ENCODE measurements around the gene RNASEH2B. TPM values are rescaled to one million over a fixed set of nuclear protein-coding genes. Genes with fewer than 3 reads are reported as not detected.

The RNASEH2B gene
- total and polyA plus RNA-seq, 2 donors, result 187 to 349 TPM

GRCh38 chr13:50957620-50958019 is 48.0 kb downstream of the RNASEH2B start:
- DNase-seq (ENCODE audit: low read depth in 6 of 9, low spot score in 9 of 9), result no peak
- H3K27ac ChIP-seq (ENCODE audit: low read depth in 1 of 2, low read length in 1 of 2), result no peak overlapping the region
- no peaks in the 10 kb centered on the region for H3K4me1 ChIP-seq (ENCODE audit: control insufficient read depth in 2 of 2, insufficient read depth in 2 of 2, low read length in 2 of 2)
- H3K36me3 ChIP-seq (ENCODE audit: control insufficient read depth in 2 of 2, insufficient read depth in 2 of 2, low read length in 1 of 2), result peaks cover 6 to 67% of the 10 kb centered on the region in 2 donors
- no peaks in the 10 kb centered on the region for H3K9me3 ChIP-seq (ENCODE audit: control insufficient read depth in 2 of 2, insufficient read depth in 1 of 2, low read length in 1 of 2)
- 64% methylated on average over 2 of the region's 2 CpGs for WGBS
- no peaks in the 10 kb centered on the region for H3K27me3 ChIP-seq (ENCODE audit: control insufficient read depth in 2 of 2, insufficient read depth in 1 of 2, low read length in 1 of 2)
- H3K4me3 ChIP-seq (ENCODE audit: low read length in 2 of 2), result no peak overlapping the region

DNA sequence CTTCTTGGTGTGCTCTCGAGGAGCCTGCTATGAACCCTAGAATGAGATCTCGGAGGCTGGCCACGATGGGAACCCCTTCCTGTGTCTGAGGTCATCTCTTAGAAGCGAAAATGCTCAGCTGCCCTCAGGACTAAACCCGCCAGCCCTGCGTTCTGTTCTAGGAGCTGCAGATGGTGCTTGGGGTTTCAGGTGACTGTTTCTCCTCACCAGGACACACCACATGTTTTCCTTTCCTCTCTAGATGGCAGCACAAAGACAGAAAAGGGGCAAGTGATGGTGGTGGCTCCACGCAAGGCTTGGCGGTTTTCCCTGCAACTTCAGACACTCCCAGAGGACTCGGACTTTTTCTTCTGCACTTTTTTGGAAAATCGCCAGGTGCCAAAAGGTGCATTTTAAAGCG is 60.1 kb downstream of the RNASEH2B start:
- DNase-seq (ENCODE audit: low read depth in 6 of 9, low spot score in 9 of 9), result peak in 1 of 9 donors; percentile 39
- Histone ChIP-seq H3K4me3 (ENCODE audit: low read length in 2 of 2) (no peak overlapping the region), H3K36me3 (ENCODE audit: control insufficient read depth in 2 of 2, insufficient read depth in 2 of 2, low read length in 1 of 2) (peaks cover 45 to 82% of the 10 kb centered on the region in 2 donors), H3K9me3 (ENCODE audit: control insufficient read depth in 2 of 2, insufficient read depth in 1 of 2, low read length in 1 of 2) (no peaks in the 10 kb centered on the region), H3K27ac (ENCODE audit: low read depth in 1 of 2, low read length in 1 of 2) (no peak overlapping the region), H3K4me1 (ENCODE audit: control insufficient read depth in 2 of 2, insufficient read depth in 2 of 2, low read length in 2 of 2) (no peaks in the 10 kb centered on the region), H3K27me3 (ENCODE audit: control insufficient read depth in 2 of 2, insufficient read depth in 1 of 2, low read length in 1 of 2) (no peaks in the 10 kb centered on the region)
- WGBS, result 80% methylated on average over 11 of the region's 11 CpGs

DNA sequence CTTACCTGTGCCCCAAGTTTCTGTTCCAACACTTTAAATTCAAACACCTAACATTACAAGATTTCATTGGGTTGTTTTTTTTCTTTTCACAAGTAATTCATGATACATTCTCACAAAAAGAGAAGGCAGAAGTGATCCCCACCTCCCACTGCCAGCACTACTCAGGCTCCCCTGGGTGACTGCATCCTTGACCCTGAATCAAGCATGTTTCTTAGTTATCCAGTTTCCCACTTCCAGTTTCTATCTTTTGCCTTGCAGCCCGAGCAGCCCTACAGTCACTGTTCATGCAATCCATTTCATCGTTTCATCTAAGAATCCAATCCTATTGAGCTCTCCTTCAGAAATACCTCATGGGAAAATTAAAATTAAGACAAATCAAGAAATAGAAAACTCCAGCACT is 61.4 kb downstream of the RNASEH2B start:
- H3K27me3 ChIP-seq (ENCODE audit: control insufficient read depth in 2 of 2, insufficient read depth in 1 of 2, low read length in 1 of 2), result no peaks in the 10 kb centered on the region
- DNase-seq (ENCODE audit: low read depth in 6 of 9, low spot score in 9 of 9), result no peak
- no peaks in the 10 kb centered on the region for H3K9me3 ChIP-seq (ENCODE audit: control insufficient read depth in 2 of 2, insufficient read depth in 1 of 2, low read length in 1 of 2)
- no peak overlapping the region for H3K4me3 ChIP-seq (ENCODE audit: low read length in 2 of 2)
- H3K36me3 ChIP-seq (ENCODE audit: control insufficient read depth in 2 of 2, insufficient read depth in 2 of 2, low read length in 1 of 2), result peaks cover 51 to 86% of the 10 kb centered on the region in 2 donors
- WGBS, result 96% methylated on average over 2 of the region's 2 CpGs
- H3K27ac ChIP-seq (ENCODE audit: low read depth in 1 of 2, low read length in 1 of 2), result no peak overlapping the region
- no peaks in the 10 kb centered on the region for H3K4me1 ChIP-seq (ENCODE audit: control insufficient read depth in 2 of 2, insufficient read depth in 2 of 2, low read length in 2 of 2)

- WGBS, result 97% methylated on average over 3 of the region's 3 CpGs
- Histone ChIP-seq H3K4me1 (ENCODE audit: control insufficient read depth in 2 of 2, insufficient read depth in 2 of 2, low read length in 2 of 2) (no peaks in the 10 kb centered on the region), H3K9me3 (ENCODE audit: control insufficient read depth in 2 of 2, insufficient read depth in 1 of 2, low read length in 1 of 2) (no peaks in the 10 kb centered on the region), H3K4me3 (ENCODE audit: low read length in 2 of 2) (no peak overlapping the region), H3K27ac (ENCODE audit: low read depth in 1 of 2, low read length in 1 of 2) (no peak overlapping the region), H3K27me3 (ENCODE audit: control insufficient read depth in 2 of 2, insufficient read depth in 1 of 2, low read length in 1 of 2) (no peaks in the 10 kb centered on the region), H3K36me3 (ENCODE audit: control insufficient read depth in 2 of 2, insufficient read depth in 2 of 2, low read length in 1 of 2) (peaks cover 39 to 70% of the 10 kb centered on the region in 2 donors)
- no peak for DNase-seq (ENCODE audit: low read depth in 6 of 9, low spot score in 9 of 9)
Observed at GRCh38 chr13:50974268-50974667, 64.7 kb downstream of the RNASEH2B start.

DNA sequence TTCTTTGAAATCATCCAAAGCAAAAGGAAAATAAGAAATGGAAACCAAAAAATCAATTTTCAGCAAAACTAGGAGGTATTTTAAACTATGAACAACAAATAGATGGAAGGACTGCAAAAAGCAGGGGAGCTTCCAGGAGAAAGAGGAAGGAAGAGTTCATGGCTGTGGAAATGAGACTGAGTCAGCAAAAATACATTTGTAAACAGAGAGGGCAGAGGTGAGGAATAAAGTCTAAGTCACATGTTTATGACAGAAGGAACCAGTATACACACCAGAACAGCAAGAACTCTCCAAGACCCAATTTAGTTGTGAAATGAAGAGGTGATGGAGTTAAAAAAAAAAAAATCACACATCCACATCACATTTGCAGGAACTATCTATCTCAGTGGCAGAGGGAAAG is 69.6 kb downstream of the RNASEH2B start:
- Histone ChIP-seq H3K9me3 (ENCODE audit: control insufficient read depth in 2 of 2, insufficient read depth in 1 of 2, low read length in 1 of 2) (no peaks in the 10 kb centered on the region), H3K4me1 (ENCODE audit: control insufficient read depth in 2 of 2, insufficient read depth in 2 of 2, low read length in 2 of 2) (no peaks in the 10 kb centered on the region), H3K36me3 (ENCODE audit: control insufficient read depth in 2 of 2, insufficient read depth in 2 of 2, low read length in 1 of 2) (peaks cover 21 to 31% of the 10 kb centered on the region in 2 donors), H3K4me3 (ENCODE audit: low read length in 2 of 2) (no peak overlapping the region), H3K27ac (ENCODE audit: low read depth in 1 of 2, low read length in 1 of 2) (no peak overlapping the region), H3K27me3 (ENCODE audit: control insufficient read depth in 2 of 2, insufficient read depth in 1 of 2, low read length in 1 of 2) (no peaks in the 10 kb centered on the region)
- no peak for DNase-seq (ENCODE audit: low read depth in 6 of 9, low spot score in 9 of 9)

GRCh38 chr13:50981686-50982085 is 72.1 kb downstream of the RNASEH2B start:
- peaks cover 0 to 9% of the 10 kb centered on the region in 2 donors for H3K36me3 ChIP-seq (ENCODE audit: control insufficient read depth in 2 of 2, insufficient read depth in 2 of 2, low read length in 1 of 2)
- no peaks in the 10 kb centered on the region for H3K9me3 ChIP-seq (ENCODE audit: control insufficient read depth in 2 of 2, insufficient read depth in 1 of 2, low read length in 1 of 2)
- no peak for DNase-seq (ENCODE audit: low read depth in 6 of 9, low spot score in 9 of 9)
- H3K27me3 ChIP-seq (ENCODE audit: control insufficient read depth in 2 of 2, insufficient read depth in 1 of 2, low read length in 1 of 2), result no peaks in the 10 kb centered on the region
- H3K4me3 ChIP-seq (ENCODE audit: low read length in 2 of 2), result no peak overlapping the region
- no peaks in the 10 kb centered on the region for H3K4me1 ChIP-seq (ENCODE audit: control insufficient read depth in 2 of 2, insufficient read depth in 2 of 2, low read length in 2 of 2)
- no peak overlapping the region for H3K27ac ChIP-seq (ENCODE audit: low read depth in 1 of 2, low read length in 1 of 2)
- WGBS, result 97% methylated on average over 4 of the region's 4 CpGs

- H3K27ac ChIP-seq (ENCODE audit: low read depth in 1 of 2, low read length in 1 of 2), result no peak overlapping the region
- H3K36me3 ChIP-seq (ENCODE audit: control insufficient read depth in 2 of 2, insufficient read depth in 2 of 2, low read length in 1 of 2), result no peaks in the 10 kb centered on the region
- no peaks in the 10 kb centered on the region for H3K27me3 ChIP-seq (ENCODE audit: control insufficient read depth in 2 of 2, insufficient read depth in 1 of 2, low read length in 1 of 2)
- WGBS, result 50% methylated on average over 6 of the region's 6 CpGs
- DNase-seq (ENCODE audit: low read depth in 6 of 9, low spot score in 9 of 9), result peak in 1 of 9 donors; percentile 33
- no peak overlapping the region for H3K4me3 ChIP-seq (ENCODE audit: low read length in 2 of 2)
- H3K9me3 ChIP-seq (ENCODE audit: control insufficient read depth in 2 of 2, insufficient read depth in 1 of 2, low read length in 1 of 2), result no peaks in the 10 kb centered on the region
- H3K4me1 ChIP-seq (ENCODE audit: control insufficient read depth in 2 of 2, insufficient read depth in 2 of 2, low read length in 2 of 2), result peaks cover 32 to 47% of the 10 kb centered on the region in 2 donors
Observed at GRCh38 chr13:50989476-50989875, 79.9 kb downstream of the RNASEH2B start.

GRCh38 chr13:50990065-50990817 is 80.7 kb downstream of the RNASEH2B start:
- DNase-seq (ENCODE audit: low read depth in 6 of 9, low spot score in 9 of 9), result no peak
- H3K27ac ChIP-seq (ENCODE audit: low read depth in 1 of 2, low read length in 1 of 2), result no peak overlapping the region
- 84% methylated on average over 11 of the region's 11 CpGs for WGBS

DNA sequence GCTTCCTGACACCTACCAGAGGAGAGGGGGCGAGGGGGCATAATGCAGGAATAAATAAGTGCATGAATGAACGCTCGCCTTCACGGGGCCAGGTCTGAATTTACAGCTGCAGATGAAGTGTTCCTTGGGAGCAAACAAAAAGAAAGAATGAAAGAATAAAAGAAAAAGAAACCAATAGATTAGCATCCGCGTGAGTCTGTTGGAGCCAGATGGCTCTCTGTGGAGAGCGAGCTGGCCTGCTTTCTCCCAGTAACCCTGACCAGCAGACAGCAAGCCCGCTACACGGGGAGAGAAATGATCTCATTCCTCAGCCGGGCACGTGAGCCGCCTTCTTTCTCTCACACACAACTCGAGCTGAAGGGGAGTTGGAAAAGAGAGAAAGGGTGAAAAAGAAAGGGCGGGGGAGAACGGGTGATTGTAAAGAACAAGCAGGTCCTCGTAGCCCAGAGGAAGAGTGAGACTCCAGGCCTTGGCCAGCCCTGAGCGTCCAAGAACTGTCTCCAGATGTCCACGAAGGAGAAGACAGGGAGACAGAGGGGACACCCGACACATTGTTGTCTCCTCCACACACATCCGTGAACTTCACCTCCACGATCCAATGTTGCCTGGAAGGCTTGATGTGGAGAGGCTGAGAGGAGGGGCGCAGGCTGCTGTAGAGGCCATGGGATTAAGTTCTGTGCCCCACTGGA is 81.4 kb downstream of the RNASEH2B start:
- Histone ChIP-seq H3K4me1 (ENCODE audit: control insufficient read depth in 2 of 2, insufficient read depth in 2 of 2, low read length in 2 of 2) (peaks cover 32 to 47% of the 10 kb centered on the region in 2 donors), H3K4me3 (ENCODE audit: low read length in 2 of 2) (no peak overlapping the region)
- no peak for DNase-seq (ENCODE audit: low read depth in 6 of 9, low spot score in 9 of 9)

More at GRCh38 chr13:50990065-50990817, 80.7 kb downstream of the RNASEH2B start:
- no peaks in the 10 kb centered on the region for H3K36me3 ChIP-seq (ENCODE audit: control insufficient read depth in 2 of 2, insufficient read depth in 2 of 2, low read length in 1 of 2)
- no peaks in the 10 kb centered on the region for H3K27me3 ChIP-seq (ENCODE audit: control insufficient read depth in 2 of 2, insufficient read depth in 1 of 2, low read length in 1 of 2)
- H3K9me3 ChIP-seq (ENCODE audit: control insufficient read depth in 2 of 2, insufficient read depth in 1 of 2, low read length in 1 of 2), result no peaks in the 10 kb centered on the region
- H3K4me3 ChIP-seq (ENCODE audit: low read length in 2 of 2), result no peak overlapping the region
- H3K4me1 ChIP-seq (ENCODE audit: control insufficient read depth in 2 of 2, insufficient read depth in 2 of 2, low read length in 2 of 2), result peaks cover 32 to 47% of the 10 kb centered on the region in 2 donors

More for the DNA sequence above, 81.4 kb downstream of the RNASEH2B start:
- Histone ChIP-seq H3K27me3 (ENCODE audit: control insufficient read depth in 2 of 2, insufficient read depth in 1 of 2, low read length in 1 of 2) (no peaks in the 10 kb centered on the region), H3K9me3 (ENCODE audit: control insufficient read depth in 2 of 2, insufficient read depth in 1 of 2, low read length in 1 of 2) (no peaks in the 10 kb centered on the region), H3K27ac (ENCODE audit: low read depth in 1 of 2, low read length in 1 of 2) (peak overlapping the region in 1 of 2 donors; percentile 48), H3K36me3 (ENCODE audit: control insufficient read depth in 2 of 2, insufficient read depth in 2 of 2, low read length in 1 of 2) (no peaks in the 10 kb centered on the region)
- WGBS, result 81% methylated on average over 22 of the region's 22 CpGs
